Measurements from ENCODE around the gene CORO2B.

GRCh38 chr15:68641376-68641775 is 62.6 kb downstream of the CORO2B start:
- TF ChIP-seq CTCF (IDR thresholded peaks at IDR 0.05) = no peak
- no peak for TF ChIP-seq POLR2A (IDR thresholded peaks at IDR 0.05)

Data from uterus (tissue), 2 donors.